GM21526 (cell line): ENCODE measurements around the gene APOL2.
"Not testable (repeated sequence)": the region's sequence is repeated elsewhere in the genome, so short reads cannot be mapped to it uniquely, and the experiment has no call there.

Source experiments
- ATAC-seq: cut with Tn5 transposase; IDR thresholded peaks from one replicate; pipeline ENCODE4 v1.9.1; 2021; ENCODE audit warnings: moderate library complexity; ENCODE audit not compliant: unreplicated experiment, low FRiP score

Gene APOL2

GRCh38 chr22:36224245-36224644 lies 15.1 kb downstream of the APOL2 start:
- ATAC-seq = no peak

- ATAC-seq = no peak
Measured at GRCh38 chr22:36223504-36223903, 15.8 kb downstream of the APOL2 start.

GRCh38 chr22:36222887-36223450 lies 16.4 kb downstream of the APOL2 start:
- no peak for ATAC-seq

- ATAC-seq = no peak
Measured at GRCh38 chr22:36221799-36222751, 17.3 kb downstream of the APOL2 start.

GRCh38 chr22:36220451-36220921 lies 18.8 kb downstream of the APOL2 start:
- ATAC-seq = no peak

- ATAC-seq = no peak
Measured at GRCh38 chr22:36218648-36219193, 20.6 kb downstream of the APOL2 start.

GRCh38 chr22:36215981-36216380 lies 23.3 kb downstream of the APOL2 start:
- ATAC-seq = no peak

GRCh38 chr22:36213586-36213985 lies 25.7 kb downstream of the APOL2 start:
- no peak for ATAC-seq

GRCh38 chr22:36212901-36213300 lies 26.4 kb downstream of the APOL2 start:
- ATAC-seq = no peak

GRCh38 chr22:36211237-36211861 lies 28.0 kb downstream of the APOL2 start:
- no peak for ATAC-seq

- no peak for ATAC-seq
Measured at GRCh38 chr22:36210224-36210623, 29.1 kb downstream of the APOL2 start.

- not testable (repeated sequence) for ATAC-seq
Measured at GRCh38 chr22:36209488-36209908, 29.8 kb downstream of the APOL2 start.

GRCh38 chr22:36208914-36209313 lies 30.4 kb downstream of the APOL2 start:
- no peak for ATAC-seq

GRCh38 chr22:36208162-36208765 lies 31.1 kb downstream of the APOL2 start:
- ATAC-seq = no peak

GRCh38 chr22:36206255-36206654 lies 33.1 kb downstream of the APOL2 start:
- ATAC-seq = no peak

GRCh38 chr22:36205573-36205972 lies 33.8 kb downstream of the APOL2 start:
- not testable (repeated sequence) for ATAC-seq

GRCh38 chr22:36204632-36205015 lies 34.7 kb downstream of the APOL2 start:
- no peak for ATAC-seq

GRCh38 chr22:36204001-36204631 lies 35.2 kb downstream of the APOL2 start:
- no peak for ATAC-seq

GRCh38 chr22:36203441-36203840 lies 35.9 kb downstream of the APOL2 start:
- ATAC-seq = not testable (repeated sequence)

- ATAC-seq = not testable (repeated sequence)
Measured at GRCh38 chr22:36202906-36203305, 36.4 kb downstream of the APOL2 start.
